NCI-H128 (cell line): Measurements from ENCODE around the gene AADACL3.
"Not testable (repeated sequence)": the region's sequence is repeated elsewhere in the genome, so short reads cannot be mapped to it uniquely, and the experiment has no call there.

Source experiments
- DNase-seq: peaks from one replicate; lab custom pipeline; 2025; ENCODE audit not compliant: unreplicated experiment; lab: John Stamatoyannopoulos, UW

AADACL3 gene

GRCh38 chr1:12715896-12716437 lies at the start of gene AADACL3:
Gene AADACL3 (plus strand): TSS chr1:12716110. CDS start chr1:12716177, 67 bp downstream.
- DNase-seq, result no peak

- no peak for DNase-seq
Measured at GRCh38 chr1:12666141-12666735, 49.7 kb upstream of the AADACL3 start.

GRCh38 chr1:12669529-12670068 lies 46.3 kb upstream of the AADACL3 start:
- no peak for DNase-seq

GRCh38 chr1:12674358-12674757 lies 41.6 kb upstream of the AADACL3 start:
- DNase-seq, result no peak

GRCh38 chr1:12676122-12676521 lies 39.8 kb upstream of the AADACL3 start:
- DNase-seq, result not testable (repeated sequence)

GRCh38 chr1:12677565-12677964 lies 38.3 kb upstream of the AADACL3 start:
- no peak for DNase-seq

- DNase-seq, result no peak
Measured at GRCh38 chr1:12678350-12678749, 37.6 kb upstream of the AADACL3 start.

GRCh38 chr1:12678820-12679219 lies 37.1 kb upstream of the AADACL3 start:
- DNase-seq, result no peak

- no peak for DNase-seq
Measured at GRCh38 chr1:12690156-12690555, 25.8 kb upstream of the AADACL3 start.

- DNase-seq, result no peak
Measured at GRCh38 chr1:12692967-12693782, 22.7 kb upstream of the AADACL3 start.

GRCh38 chr1:12696658-12697057 lies 19.3 kb upstream of the AADACL3 start:
- DNase-seq, result no peak

- DNase-seq, result no peak
Measured at GRCh38 chr1:12697397-12697796, 18.5 kb upstream of the AADACL3 start.

GRCh38 chr1:12703821-12704451 lies 12.0 kb upstream of the AADACL3 start:
- DNase-seq, result no peak

- no peak for DNase-seq
Measured at GRCh38 chr1:12706061-12706460, 9.8 kb upstream of the AADACL3 start.

GRCh38 chr1:12708396-12709090 lies 7.4 kb upstream of the AADACL3 start:
- no peak for DNase-seq

GRCh38 chr1:12709091-12709491 lies 6.8 kb upstream of the AADACL3 start:
- no peak for DNase-seq

GRCh38 chr1:12709696-12710095 lies 6.2 kb upstream of the AADACL3 start:
- DNase-seq, result no peak

- DNase-seq, result no peak
Measured at GRCh38 chr1:12711536-12711935, 4.4 kb upstream of the AADACL3 start.

GRCh38 chr1:12712076-12712475 lies 3.8 kb upstream of the AADACL3 start:
- no peak for DNase-seq

- DNase-seq, result no peak
Measured at GRCh38 chr1:12712929-12713328, 3.0 kb upstream of the AADACL3 start.

- DNase-seq, result not testable (repeated sequence)
Measured at GRCh38 chr1:12713651-12714050, 2.3 kb upstream of the AADACL3 start.
